ENCODE data around the gene BMERB1. TPM values are rescaled to one million over a fixed set of nuclear protein-coding genes. Genes with fewer than 3 reads are reported as not detected.
"Not testable (repeated sequence)": the region's sequence is repeated elsewhere in the genome, so short reads cannot be mapped to it uniquely, and the experiment has no call there.

The BMERB1 gene
- polyA plus RNA-seq, 3 donors = 39.2 to 46.3 (median 42.6) TPM

- no peak for DNase-seq
Measured at GRCh38 chr16:15457400-15457799, 23.0 kb downstream of the BMERB1 start.

GRCh38 chr16:15457958-15458357, 23.6 kb downstream of the BMERB1 start:
- no peak for DNase-seq

- DNase-seq = no peak
Measured at GRCh38 chr16:15459791-15460190, 25.4 kb downstream of the BMERB1 start.

- no peak for DNase-seq
Measured at GRCh38 chr16:15460601-15461000, 26.2 kb downstream of the BMERB1 start.

- no peak for DNase-seq
Measured at GRCh38 chr16:15461376-15461775, 27.0 kb downstream of the BMERB1 start.

GRCh38 chr16:15464401-15465186, 30.2 kb downstream of the BMERB1 start:
- DNase-seq = no peak

- DNase-seq = no peak
Measured at GRCh38 chr16:15466131-15466530, 31.7 kb downstream of the BMERB1 start.

- DNase-seq = no peak
Measured at GRCh38 chr16:15466886-15467781, 32.7 kb downstream of the BMERB1 start.

GRCh38 chr16:15476971-15477370, 42.6 kb downstream of the BMERB1 start:
- not testable (repeated sequence) for DNase-seq

- DNase-seq = no peak
Measured at GRCh38 chr16:15477802-15478201, 43.4 kb downstream of the BMERB1 start.

- no peak for DNase-seq
Measured at GRCh38 chr16:15482068-15482747, 47.8 kb downstream of the BMERB1 start.

- DNase-seq = no peak
Measured at GRCh38 chr16:15482748-15483298, 48.4 kb downstream of the BMERB1 start.

- DNase-seq = no peak
Measured at GRCh38 chr16:15483857-15484256, 49.5 kb downstream of the BMERB1 start.

- DNase-seq = no peak
Measured at GRCh38 chr16:15484662-15485061, 50.3 kb downstream of the BMERB1 start.

GRCh38 chr16:15485175-15485574, 50.8 kb downstream of the BMERB1 start:
- DNase-seq = no peak

GRCh38 chr16:15486661-15487060, 52.3 kb downstream of the BMERB1 start:
- no peak for DNase-seq

GRCh38 chr16:15487336-15488284, 53.2 kb downstream of the BMERB1 start:
- DNase-seq = no peak

GRCh38 chr16:15489016-15489415, 54.6 kb downstream of the BMERB1 start:
- DNase-seq = no peak

- no peak for DNase-seq
Measured at GRCh38 chr16:15490123-15490711, 55.8 kb downstream of the BMERB1 start.

- DNase-seq = no peak
Measured at GRCh38 chr16:15491411-15491810, 57.0 kb downstream of the BMERB1 start.

Measured in renal pelvis (tissue), 4 donors.